HG03064 (cell line): ENCODE data around the gene TMEM132D.

Source experiments
- ATAC-seq: cut with Tn5 transposase; IDR thresholded peaks from one replicate; pipeline ENCODE4 v1.9.1; 2021; ENCODE audit warnings: low read depth; ENCODE audit not compliant: unreplicated experiment

The TMEM132D gene

GRCh38 chr12:129673806-129674205 lies 230.0 kb downstream of the TMEM132D start:
- ATAC-seq: no peak

DNA sequence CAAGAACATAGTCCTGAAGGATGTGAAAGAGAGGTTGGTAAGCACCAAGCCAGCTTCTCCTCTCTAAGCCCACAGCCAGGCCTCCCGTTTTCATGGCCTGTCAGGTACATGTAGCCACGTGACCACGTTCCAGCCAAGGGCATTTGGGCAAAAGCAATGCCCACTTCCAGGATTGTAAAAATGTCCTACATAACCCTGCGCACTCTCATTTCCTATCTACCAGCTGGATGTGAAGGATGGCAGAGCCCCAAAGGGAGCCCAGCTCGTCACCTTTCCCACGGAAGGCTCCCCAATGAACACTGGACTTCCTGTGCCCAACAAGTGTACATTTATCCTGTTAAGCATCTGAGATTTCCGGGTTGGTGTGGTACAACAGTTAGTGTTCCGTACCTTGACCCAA lies 231.7 kb downstream of the TMEM132D start:
- no peak for ATAC-seq

DNA sequence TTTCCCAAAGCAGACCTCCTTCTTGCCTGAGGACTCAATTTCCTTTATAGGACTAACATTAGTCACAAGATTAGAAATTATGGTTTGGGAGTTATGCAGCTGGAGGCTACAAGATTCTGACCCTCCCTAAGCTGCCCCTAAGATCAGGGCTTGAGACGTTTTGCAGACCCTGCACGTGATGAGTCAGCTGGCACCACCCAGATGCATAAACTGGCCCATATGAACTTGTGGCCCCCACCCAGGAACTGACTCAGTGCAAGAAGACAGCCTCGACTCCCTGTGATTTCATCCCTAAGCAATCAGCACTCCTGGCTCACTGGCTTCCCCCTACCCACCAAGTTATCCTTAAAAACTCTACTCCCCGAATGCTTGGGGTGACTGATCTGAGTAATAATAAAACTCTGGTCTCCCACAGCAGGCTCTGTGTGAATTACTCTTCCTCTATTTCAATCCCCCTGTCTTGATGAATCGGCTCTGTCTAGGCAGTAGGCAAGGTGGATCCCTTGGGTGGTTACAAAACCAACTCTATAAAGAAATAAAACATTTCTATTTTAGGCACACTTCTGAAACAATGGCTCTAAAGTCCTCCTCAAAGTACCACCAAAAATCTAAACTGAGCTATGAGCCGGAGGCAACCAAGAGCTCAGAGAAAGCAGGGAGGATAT lies 233.4 kb downstream of the TMEM132D start:
- no peak for ATAC-seq

- no peak for ATAC-seq
Measured at GRCh38 chr12:129665414-129665813, 238.4 kb downstream of the TMEM132D start.

DNA sequence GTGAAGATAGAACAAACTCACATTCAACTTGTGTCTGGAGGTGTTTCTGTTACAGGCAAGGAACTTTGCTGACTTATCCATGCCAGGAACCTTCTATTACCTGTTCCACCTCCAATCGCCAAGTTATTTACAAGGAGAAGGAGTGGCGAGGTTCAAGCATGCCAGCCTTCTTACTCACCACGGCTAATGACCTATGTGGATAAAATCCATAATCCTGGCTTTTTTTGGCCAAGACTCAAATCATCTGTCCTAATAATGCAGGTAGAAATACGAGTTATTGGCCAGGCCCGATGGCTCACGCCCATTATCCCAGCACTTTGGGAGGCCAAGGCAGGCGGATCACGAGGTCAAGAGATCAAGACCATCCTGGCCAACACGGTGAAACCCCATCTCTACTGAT lies 241.6 kb downstream of the TMEM132D start:
- ATAC-seq: no peak

GRCh38 chr12:129660946-129661345 lies 242.9 kb downstream of the TMEM132D start:
- no peak for ATAC-seq

GRCh38 chr12:129659961-129660622 lies 243.7 kb downstream of the TMEM132D start:
- no peak for ATAC-seq

- no peak for ATAC-seq
Measured at GRCh38 chr12:129657179-129657578, 246.6 kb downstream of the TMEM132D start.

DNA sequence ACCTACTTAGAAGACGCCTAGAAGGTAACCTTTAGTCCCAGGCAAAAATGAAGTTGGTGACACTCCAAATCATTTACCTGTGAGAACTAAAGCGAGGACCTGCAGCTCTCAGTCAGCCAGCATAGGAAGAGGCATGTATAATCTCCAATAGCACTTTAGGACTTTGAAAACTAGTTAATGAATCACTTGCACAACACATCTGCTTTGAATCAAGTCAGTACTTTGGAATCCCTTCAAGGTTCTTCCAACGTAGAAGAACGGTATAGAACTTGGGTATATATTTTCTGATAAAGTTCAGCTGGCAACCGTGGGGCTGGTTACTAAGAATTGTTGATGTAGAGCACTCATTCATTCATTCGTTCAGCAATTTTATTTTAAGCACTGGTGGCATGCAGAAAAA lies 251.9 kb downstream of the TMEM132D start:
- ATAC-seq: no peak

DNA sequence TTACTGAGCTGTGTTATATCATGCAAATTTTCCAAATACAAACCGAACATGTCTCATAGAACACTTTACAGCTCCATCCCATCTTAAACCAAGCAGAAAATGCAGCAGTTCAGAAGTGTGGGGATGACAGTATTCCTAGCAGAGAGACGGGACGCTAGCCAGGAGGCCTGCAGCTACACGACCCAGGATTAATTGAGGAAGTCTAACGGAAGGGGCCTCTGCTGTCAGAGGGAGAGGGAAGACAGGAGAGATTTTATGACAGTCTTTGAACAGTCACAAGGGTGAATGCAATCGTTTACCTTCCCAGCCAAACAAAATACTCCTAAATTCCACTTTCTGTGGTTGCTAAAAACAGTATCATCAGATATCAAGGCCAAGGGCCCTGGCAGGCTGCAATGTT lies 261.9 kb downstream of the TMEM132D start:
- ATAC-seq: no peak

DNA sequence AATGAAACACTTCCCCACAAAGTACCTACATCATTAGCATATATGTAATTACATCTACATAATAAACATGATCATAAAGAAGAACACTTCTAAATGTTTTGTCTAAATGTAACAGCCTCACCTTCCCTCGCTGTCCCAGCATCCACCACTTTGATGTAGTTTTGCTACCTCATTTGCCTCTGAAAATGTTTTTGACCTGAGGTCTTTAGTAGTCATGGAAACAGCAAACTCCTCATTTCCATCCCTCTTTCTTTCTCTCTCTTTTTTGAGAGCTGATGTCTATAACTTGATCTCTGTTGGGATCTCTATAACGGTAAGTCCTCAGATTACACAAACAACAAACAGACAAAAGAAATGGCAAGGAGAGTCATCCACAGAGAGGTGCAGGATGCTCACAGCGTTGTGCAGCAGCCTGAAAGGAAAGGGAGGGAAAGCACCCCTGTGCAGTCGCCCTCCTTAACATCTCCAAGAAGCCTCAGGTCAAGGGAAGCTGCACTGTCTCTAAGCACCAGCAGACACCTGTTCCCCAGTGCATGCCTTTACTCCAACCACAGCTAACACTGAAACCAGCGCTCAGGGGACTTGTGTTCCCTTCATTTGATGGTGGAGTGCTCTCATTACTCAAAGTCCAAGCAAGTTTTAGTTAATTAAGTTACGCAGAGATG lies 268.7 kb downstream of the TMEM132D start:
- ATAC-seq: no peak

- no peak for ATAC-seq
Measured at GRCh38 chr12:129631316-129631715, 272.5 kb downstream of the TMEM132D start.

GRCh38 chr12:129629901-129630300 lies 273.9 kb downstream of the TMEM132D start:
- no peak for ATAC-seq

DNA sequence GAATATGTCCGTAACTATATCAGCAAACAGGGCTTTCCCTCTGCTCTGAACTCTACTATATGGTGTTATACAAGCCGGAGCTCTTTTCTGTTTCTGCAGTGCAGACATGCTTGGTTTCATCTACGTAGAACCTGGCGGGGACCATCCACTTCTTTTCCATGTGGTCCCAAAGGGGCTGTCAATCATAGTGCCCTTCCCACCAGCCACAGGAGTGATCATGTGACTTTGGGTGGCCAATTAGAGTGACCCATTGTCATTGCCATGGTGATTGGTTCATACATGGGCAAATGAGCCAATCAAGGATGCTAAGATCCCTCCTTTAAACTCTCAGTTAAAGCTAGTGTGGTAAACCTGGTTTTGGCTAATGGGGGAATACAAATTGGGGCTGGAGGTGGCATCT lies 281.3 kb downstream of the TMEM132D start:
- ATAC-seq: no peak

DNA sequence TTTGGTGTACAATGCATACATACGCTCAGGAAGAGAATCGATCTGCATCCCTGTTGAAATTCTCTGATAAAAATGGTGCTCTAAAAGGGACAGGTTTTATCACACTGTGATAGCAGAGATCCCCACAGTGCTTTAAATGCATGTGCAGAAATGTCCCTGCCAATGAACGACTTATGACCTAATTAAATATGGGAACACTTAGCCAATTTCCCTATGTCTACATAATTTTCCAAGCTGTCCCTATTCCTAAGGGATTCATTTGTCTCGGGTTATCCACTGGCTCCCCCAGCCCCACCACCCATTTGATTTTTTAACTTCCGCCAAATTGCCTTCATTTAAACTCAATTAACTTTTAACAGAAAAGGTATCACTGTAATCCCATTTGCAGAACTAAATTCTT lies 284.6 kb downstream of the TMEM132D start:
- no peak for ATAC-seq

DNA sequence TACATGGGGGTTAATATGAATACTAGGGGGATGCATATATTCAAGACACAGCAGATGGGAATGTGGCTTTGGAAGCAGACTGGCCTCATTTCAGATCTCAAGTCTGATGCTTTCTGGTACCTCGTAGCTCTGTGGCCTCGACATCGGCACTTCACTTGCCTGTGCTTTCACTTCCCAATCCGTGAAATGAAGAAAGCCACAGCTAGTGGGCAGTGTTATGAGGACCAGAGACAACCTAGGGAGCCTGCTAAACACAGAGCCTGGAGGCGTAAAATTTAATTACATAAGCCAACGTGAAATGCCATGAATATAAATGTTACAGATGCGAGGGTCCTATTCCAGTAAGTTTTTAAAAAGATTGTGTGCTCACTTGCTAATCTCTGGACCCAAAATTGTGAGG lies 286.0 kb downstream of the TMEM132D start:
- no peak for ATAC-seq

- ATAC-seq: no peak
Measured at GRCh38 chr12:129615001-129615400, 288.8 kb downstream of the TMEM132D start.

DNA sequence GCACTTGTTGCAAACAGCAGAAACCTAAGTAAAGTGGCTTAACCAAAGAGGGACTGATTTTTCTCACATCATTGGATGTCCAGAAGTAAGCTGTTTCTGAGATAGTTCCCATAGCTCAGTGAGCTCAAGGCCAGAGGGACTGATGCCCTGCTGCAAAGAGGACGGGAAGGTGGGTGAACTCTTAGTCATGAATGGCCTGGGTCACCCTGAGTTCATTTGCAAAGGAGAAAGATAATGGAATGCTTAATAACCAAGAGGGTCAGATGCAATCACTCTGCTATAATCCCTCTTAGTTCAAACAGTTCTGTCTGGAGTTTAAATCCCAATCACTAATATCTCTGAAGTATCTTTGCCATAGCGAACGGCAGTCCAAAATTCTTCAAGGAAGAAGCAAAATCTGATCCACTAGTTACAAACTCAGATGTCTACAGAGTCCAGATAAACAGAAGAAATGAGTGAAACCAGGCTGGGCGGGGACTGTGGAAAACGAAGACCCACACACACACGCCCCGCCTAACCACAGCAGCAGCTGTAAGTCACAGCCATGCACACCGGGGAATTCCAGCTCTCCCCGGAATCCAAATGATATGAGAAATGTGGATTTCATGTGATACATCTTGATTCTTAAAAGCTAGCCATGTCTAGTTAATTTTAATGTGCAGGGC lies 289.5 kb downstream of the TMEM132D start:
- no peak for ATAC-seq

- no peak for ATAC-seq
Measured at GRCh38 chr12:129613314-129613713, 290.5 kb downstream of the TMEM132D start.

DNA sequence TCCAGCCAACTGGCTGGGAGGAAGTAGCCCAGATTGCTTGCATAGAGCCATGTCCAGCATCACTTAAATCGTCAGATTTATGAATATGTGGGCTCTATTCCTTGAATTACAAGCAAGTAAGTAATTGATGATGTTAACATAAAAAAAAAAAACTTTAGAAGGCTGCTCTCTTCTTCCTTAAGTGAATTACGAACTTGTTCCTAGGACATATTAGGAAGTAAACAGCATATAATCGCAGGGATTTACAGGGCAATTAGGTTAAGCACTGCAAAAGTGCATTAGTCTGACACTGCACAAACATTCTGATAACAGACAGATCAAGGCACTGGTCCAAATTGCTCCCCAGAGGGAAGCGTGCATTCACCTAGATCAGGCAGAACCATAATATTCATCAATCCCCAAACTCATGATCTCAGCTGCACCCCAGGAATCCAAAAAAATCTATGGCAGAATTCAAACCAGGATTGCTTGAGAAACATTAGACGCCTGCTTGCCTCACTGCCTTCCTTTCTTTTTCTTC lies 293.2 kb downstream of the TMEM132D start:
- ATAC-seq: no peak

DNA sequence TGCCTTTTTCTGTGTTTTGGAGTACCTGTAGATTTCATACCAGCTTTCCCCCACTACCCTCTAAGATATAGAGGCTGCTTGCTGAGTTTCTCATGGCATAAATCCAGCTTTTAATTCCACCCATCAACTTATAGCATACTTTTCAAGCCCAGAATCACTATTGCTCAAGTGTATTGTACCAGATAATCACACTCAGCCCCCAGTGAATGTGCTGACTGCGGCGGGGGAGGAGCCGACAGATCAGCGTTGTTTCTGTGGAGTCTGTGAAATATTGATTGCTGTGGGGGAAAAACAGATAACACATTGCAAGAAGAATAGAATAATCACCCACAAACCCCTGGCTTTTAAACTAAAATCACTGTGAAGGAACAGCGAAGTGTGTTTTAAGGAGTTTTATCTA lies 296.1 kb downstream of the TMEM132D start:
- ATAC-seq: no peak
